ENCODE measurements around the gene HNRNPA1L2. TPM values are rescaled to one million over a fixed set of nuclear protein-coding genes. Genes with fewer than 3 reads are reported as not detected.

The HNRNPA1L2 gene
- total RNA-seq, 1 experiment from 2014 or later, result 8.5 TPM

- no peaks in the 10 kb centered on the region for H3K27me3 Mint-ChIP-seq (ENCODE audit: low read depth)
- no peaks in the 10 kb centered on the region for H3K4me1 Mint-ChIP-seq
- H3K27ac Mint-ChIP-seq, result peak overlapping the region; percentile 5; the same call in 1 of the 2 replicates
- TF ChIP-seq MLX (CRISPR knock-in tag; IDR thresholded peaks at IDR 0.05), result no peak
- TF ChIP-seq GRHL2 (CRISPR knock-in tag; IDR thresholded peaks at IDR 0.05; ENCODE audit: insufficient replicate concordance, severe bottlenecking), result no peak
- TF ChIP-seq USF2 (CRISPR knock-in tag; IDR thresholded peaks at IDR 0.05), result no peak
- TF ChIP-seq KAT7 (CRISPR knock-in tag; IDR thresholded peaks at IDR 0.05; ENCODE audit: borderline replicate concordance), result no peak
- TF ChIP-seq SOX15 (CRISPR knock-in tag; IDR thresholded peaks at IDR 0.05), result no peak
- TF ChIP-seq, protein P1, sequence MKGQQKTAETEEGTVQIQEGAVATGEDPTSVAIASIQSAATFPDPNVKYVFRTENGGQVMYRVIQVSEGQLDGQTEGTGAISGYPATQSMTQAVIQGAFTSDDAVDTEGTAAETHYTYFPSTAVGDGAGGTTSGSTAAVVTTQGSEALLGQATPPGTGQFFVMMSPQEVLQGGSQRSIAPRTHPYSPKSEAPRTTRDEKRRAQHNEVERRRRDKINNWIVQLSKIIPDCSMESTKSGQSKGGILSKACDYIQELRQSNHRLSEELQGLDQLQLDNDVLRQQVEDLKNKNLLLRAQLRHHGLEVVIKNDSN (CRISPR knock-in tag; IDR thresholded peaks at IDR 0.05), result no peak
- TF ChIP-seq HMGA2 (CRISPR knock-in tag; IDR thresholded peaks at IDR 0.05), result no peak
- no peak for TF ChIP-seq CREB1 (CRISPR knock-in tag; IDR thresholded peaks at IDR 0.05)
- TF ChIP-seq, protein P2, sequence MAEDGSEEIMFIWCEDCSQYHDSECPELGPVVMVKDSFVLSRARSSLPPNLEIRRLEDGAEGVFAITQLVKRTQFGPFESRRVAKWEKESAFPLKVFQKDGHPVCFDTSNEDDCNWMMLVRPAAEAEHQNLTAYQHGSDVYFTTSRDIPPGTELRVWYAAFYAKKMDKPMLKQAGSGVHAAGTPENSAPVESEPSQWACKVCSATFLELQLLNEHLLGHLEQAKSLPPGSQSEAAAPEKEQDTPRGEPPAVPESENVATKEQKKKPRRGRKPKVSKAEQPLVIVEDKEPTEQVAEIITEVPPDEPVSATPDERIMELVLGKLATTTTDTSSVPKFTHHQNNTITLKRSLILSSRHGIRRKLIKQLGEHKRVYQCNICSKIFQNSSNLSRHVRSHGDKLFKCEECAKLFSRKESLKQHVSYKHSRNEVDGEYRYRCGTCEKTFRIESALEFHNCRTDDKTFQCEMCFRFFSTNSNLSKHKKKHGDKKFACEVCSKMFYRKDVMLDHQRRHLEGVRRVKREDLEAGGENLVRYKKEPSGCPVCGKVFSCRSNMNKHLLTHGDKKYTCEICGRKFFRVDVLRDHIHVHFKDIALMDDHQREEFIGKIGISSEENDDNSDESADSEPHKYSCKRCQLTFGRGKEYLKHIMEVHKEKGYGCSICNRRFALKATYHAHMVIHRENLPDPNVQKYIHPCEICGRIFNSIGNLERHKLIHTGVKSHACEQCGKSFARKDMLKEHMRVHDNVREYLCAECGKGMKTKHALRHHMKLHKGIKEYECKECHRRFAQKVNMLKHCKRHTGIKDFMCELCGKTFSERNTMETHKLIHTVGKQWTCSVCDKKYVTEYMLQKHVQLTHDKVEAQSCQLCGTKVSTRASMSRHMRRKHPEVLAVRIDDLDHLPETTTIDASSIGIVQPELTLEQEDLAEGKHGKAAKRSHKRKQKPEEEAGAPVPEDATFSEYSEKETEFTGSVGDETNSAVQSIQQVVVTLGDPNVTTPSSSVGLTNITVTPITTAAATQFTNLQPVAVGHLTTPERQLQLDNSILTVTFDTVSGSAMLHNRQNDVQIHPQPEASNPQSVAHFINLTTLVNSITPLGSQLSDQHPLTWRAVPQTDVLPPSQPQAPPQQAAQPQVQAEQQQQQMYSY (CRISPR knock-in tag; IDR thresholded peaks at IDR 0.05), result no peak
- no peak for TF ChIP-seq AR (CRISPR knock-in tag; IDR thresholded peaks at IDR 0.05)
- TF ChIP-seq, protein P3, sequence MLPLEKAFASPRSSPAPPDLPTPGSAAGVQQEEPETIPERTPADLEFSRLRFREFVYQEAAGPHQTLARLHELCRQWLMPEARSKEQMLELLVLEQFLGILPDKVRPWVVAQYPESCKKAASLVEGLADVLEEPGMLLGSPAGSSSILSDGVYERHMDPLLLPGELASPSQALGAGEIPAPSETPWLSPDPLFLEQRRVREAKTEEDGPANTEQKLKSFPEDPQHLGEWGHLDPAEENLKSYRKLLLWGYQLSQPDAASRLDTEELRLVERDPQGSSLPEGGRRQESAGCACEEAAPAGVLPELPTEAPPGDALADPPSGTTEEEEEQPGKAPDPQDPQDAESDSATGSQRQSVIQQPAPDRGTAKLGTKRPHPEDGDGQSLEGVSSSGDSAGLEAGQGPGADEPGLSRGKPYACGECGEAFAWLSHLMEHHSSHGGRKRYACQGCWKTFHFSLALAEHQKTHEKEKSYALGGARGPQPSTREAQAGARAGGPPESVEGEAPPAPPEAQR (CRISPR knock-in tag; IDR thresholded peaks at IDR 0.05), result no peak
- TF ChIP-seq, protein P4, sequence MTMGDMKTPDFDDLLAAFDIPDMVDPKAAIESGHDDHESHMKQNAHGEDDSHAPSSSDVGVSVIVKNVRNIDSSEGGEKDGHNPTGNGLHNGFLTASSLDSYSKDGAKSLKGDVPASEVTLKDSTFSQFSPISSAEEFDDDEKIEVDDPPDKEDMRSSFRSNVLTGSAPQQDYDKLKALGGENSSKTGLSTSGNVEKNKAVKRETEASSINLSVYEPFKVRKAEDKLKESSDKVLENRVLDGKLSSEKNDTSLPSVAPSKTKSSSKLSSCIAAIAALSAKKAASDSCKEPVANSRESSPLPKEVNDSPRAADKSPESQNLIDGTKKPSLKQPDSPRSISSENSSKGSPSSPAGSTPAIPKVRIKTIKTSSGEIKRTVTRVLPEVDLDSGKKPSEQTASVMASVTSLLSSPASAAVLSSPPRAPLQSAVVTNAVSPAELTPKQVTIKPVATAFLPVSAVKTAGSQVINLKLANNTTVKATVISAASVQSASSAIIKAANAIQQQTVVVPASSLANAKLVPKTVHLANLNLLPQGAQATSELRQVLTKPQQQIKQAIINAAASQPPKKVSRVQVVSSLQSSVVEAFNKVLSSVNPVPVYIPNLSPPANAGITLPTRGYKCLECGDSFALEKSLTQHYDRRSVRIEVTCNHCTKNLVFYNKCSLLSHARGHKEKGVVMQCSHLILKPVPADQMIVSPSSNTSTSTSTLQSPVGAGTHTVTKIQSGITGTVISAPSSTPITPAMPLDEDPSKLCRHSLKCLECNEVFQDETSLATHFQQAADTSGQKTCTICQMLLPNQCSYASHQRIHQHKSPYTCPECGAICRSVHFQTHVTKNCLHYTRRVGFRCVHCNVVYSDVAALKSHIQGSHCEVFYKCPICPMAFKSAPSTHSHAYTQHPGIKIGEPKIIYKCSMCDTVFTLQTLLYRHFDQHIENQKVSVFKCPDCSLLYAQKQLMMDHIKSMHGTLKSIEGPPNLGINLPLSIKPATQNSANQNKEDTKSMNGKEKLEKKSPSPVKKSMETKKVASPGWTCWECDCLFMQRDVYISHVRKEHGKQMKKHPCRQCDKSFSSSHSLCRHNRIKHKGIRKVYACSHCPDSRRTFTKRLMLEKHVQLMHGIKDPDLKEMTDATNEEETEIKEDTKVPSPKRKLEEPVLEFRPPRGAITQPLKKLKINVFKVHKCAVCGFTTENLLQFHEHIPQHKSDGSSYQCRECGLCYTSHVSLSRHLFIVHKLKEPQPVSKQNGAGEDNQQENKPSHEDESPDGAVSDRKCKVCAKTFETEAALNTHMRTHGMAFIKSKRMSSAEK (CRISPR knock-in tag; IDR thresholded peaks at IDR 0.05; ENCODE audit: borderline replicate concordance), result no peak
- TF ChIP-seq ZNF512 (CRISPR knock-in tag; IDR thresholded peaks at IDR 0.05; ENCODE audit: borderline replicate concordance), result no peak
- no peak for TF ChIP-seq ZNF416 (CRISPR knock-in tag; IDR thresholded peaks at IDR 0.05)
- peaks cover 14% of the 10 kb centered on the region; the same call in 1 of the 2 replicates for H3K36me3 Mint-ChIP-seq
- no peak for DNase-seq (ENCODE audit: low spot score)
- H3K4me3 Mint-ChIP-seq, result no peak overlapping the region
- ATAC-seq, result no peak
- CTCF ChIA-PET, result no interaction called here
- POLR2A ChIA-PET, result interaction anchor here (1.1 kb wide), 1 partner anchor 9 kb away, joined by 3 read pairs; the partner anchor contains the start of gene SUGT1
- H3K9me3 Mint-ChIP-seq, result no peaks in the 10 kb centered on the region
Measured at GRCh38 chr13:52644108-52644507, 1.9 kb downstream of the HNRNPA1L2 start.

Data from WTC11 (cell line).